GM21786 (cell line): Measurements from ENCODE around the gene TK1.

Experiments
- ATAC-seq: cut with Tn5 transposase; IDR thresholded peaks from one replicate; pipeline ENCODE4 v1.9.1; 2021; ENCODE audit not compliant: unreplicated experiment

TK1 gene

DNA sequence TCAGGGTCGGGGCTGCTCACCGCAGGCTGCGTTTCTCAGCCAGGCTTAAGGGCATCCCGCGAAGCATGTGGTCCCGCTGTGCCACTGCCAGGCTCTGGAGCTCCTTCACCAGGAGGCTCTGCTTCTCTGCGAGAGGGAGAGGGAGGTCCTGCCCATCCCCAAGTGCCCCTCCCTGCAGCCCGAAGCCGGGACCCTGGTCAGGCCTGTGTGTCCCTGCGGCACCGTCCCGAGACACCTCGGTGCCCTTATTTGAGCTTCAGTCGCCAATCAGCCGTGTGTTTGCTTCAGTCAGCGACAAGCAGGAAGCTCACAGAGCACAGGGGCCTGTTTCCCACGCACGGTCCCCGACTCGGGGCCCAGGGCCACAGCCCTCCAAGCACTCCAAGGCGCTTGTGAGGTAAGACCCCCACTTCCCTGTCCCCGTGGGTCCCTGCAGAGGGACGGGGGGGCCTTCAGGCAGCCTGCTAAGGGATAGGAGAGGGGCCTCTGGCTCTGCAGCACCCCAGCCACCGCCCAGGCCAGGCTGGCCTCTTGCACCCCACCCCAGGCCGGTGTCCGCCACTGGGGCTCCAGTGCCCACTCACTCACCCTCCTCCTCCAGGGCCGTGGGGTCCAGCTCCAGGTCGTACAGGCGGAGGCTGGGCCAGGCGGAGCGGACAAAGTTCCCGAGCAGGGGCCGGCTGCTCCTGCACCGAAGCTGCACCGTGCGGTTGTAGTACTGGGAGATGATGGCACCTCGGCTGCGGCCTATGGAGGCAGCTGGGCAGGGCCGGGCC, 61.5 kb downstream of the TK1 start:
- no peak for ATAC-seq

- ATAC-seq: no peak
Measured at GRCh38 chr17:78124836-78125137, 62.1 kb downstream of the TK1 start.
